GM12878 (cell line): Measurements from ENCODE around the gene LSP1.

Experiments
- BCL3 ChIP-seq: IDR thresholded peaks from 2 replicates; pipeline ENCODE4 v1.6.1; 2011; ENCODE audit warnings: borderline replicate concordance, low read depth, mild to moderate bottlenecking, moderate library complexity, low read length; ENCODE audit not compliant: insufficient read depth, poor library complexity, severe bottlenecking
- BHLHE40 ChIP-seq, 2 experiments: fragments of 450-650 bp in 1 of 2; IDR thresholded peaks; 2 replicates each; pipeline ENCODE4 v1.6.1; 2011 to 2017; ENCODE audit warnings: low read depth in 2 of 2, borderline replicate concordance in 1 of 2, improper control_type of control experiment in 1 of 2, low read length in 1 of 2, mild to moderate bottlenecking in 1 of 2
- CHD2 ChIP-seq: IDR thresholded peaks from 2 replicates; pipeline ENCODE4 v1.6.1; 2011; ENCODE audit warnings: low read depth, low read length, improper control_type of control experiment, borderline replicate concordance
- CREB1 ChIP-seq: IDR thresholded peaks from 2 replicates; pipeline ENCODE4 v1.6.1; 2012; ENCODE audit warnings: low read depth, mild to moderate bottlenecking, inconsistent platforms
- CTCF ChIP-seq, 3 experiments: IDR thresholded peaks in 2 of 3; conservative IDR thresholded peaks in 1 of 3; 2 replicates each; pipeline ENCODE4 v1.5.1; 2011; ENCODE audit warnings: low read depth in 3 of 3, low read length in 3 of 3, mild to moderate bottlenecking in 3 of 3, control low read depth in 2 of 3, moderate library complexity in 2 of 3, inconsistent platforms in 1 of 3, mixed read lengths in 1 of 3; ENCODE audit not compliant: control insufficient read depth in 2 of 3, insufficient read depth in 1 of 3; ENCODE audit errors: extremely low read depth in 1 of 3
- ELK1 ChIP-seq: IDR thresholded peaks from 2 replicates; pipeline ENCODE4 v1.6.1; 2012; ENCODE audit warnings: low read depth, low read length, improper control_type of control experiment
- MAX ChIP-seq: IDR thresholded peaks from 2 replicates; pipeline ENCODE4 v1.6.1; 2012; ENCODE audit warnings: low read depth, low read length, improper control_type of control experiment
- RB1 ChIP-seq: fragments of 450-650 bp; formaldehyde crosslinking; IDR thresholded peaks from 2 replicates; pipeline ENCODE4 v1.6.1; 2017; ENCODE audit warnings: mild to moderate bottlenecking, borderline replicate concordance
- SIN3A ChIP-seq: IDR thresholded peaks from 2 replicates; pipeline ENCODE4 v1.6.1; 2012; ENCODE audit warnings: low read depth, low read length, improper control_type of control experiment
- SREBF2 ChIP-seq: IDR thresholded peaks from 2 replicates; pipeline ENCODE4 v1.6.1; 2012; ENCODE audit warnings: mild to moderate bottlenecking, low read length
- ZNF24 ChIP-seq: fragments of 450-650 bp; IDR thresholded peaks from 2 replicates; pipeline ENCODE4 v1.6.1; 2017; ENCODE audit warnings: antibody characterized with exemption, mild to moderate bottlenecking
- ZNF274 ChIP-seq: IDR thresholded peaks from one replicate; pipeline ENCODE4 v1.8.0; 2011; ENCODE audit not compliant: insufficient read length, insufficient read depth

- TF ChIP-seq CTCF (IDR thresholded peaks at IDR 0.05 in 2 of 3, conservative IDR thresholded peaks at IDR 0.05 in 1 of 3; ENCODE audit: control insufficient read depth in 2 of 3, extremely low read depth in 1 of 3, insufficient read depth in 1 of 3, low read depth in 3 of 3, low read length in 3 of 3) (no peak), SREBF2 (no peak), BCL3 (no peak), ZNF274 (no peak), CREB1 (no peak), MAX (no peak), SIN3A (no peak), RB1 (no peak), ELK1 (no peak), CHD2 (no peak), BHLHE40 (IDR thresholded peaks at IDR 0.05; ENCODE audit: borderline replicate concordance in 1 of 2, low read depth in 2 of 2, low read length in 1 of 2) (no peak), ZNF24 (no peak)
Observed at GRCh38 chr11:1922481-1923081, 69.7 kb downstream of the LSP1 start.
